ENCODE results near the gene SMG5. TPM values are rescaled to one million over a fixed set of nuclear protein-coding genes. Genes with fewer than 3 reads are reported as not detected.
A peak's percentile ranks its signal among the peaks of the same experiment; 100 is the strongest.

Gene SMG5
- total RNA-seq, 1 donor from 2014 or later = 103 TPM

GRCh38 chr1:156286061-156286460, 3.4 kb upstream of the SMG5 start:
- no peak for TF ChIP-seq CTCF (IDR thresholded peaks at IDR 0.05; ENCODE audit: unreplicated experiment)

GRCh38 chr1:156285437-156285836, 2.8 kb upstream of the SMG5 start:
- TF ChIP-seq CTCF (IDR thresholded peaks at IDR 0.05; ENCODE audit: unreplicated experiment) = no peak
- no peak overlapping the region for H3K27ac Mint-ChIP-seq
- H3K4me3 Mint-ChIP-seq = no peak overlapping the region
- H3K27me3 Mint-ChIP-seq (ENCODE audit: low read depth) = no peaks in the 10 kb centered on the region
- H3K9me3 Mint-ChIP-seq = no peaks in the 10 kb centered on the region
- peaks cover 33% of the 10 kb centered on the region for H3K4me1 Mint-ChIP-seq
- DNase-seq (ENCODE audit: low spot score in 2 of 2, unreplicated experiment in 2 of 2) = no peak
- H3K36me3 Mint-ChIP-seq = peaks cover 3% of the 10 kb centered on the region

More at GRCh38 chr1:156286061-156286460, 3.4 kb upstream of the SMG5 start:
- Mint-ChIP-seq H3K4me1 (peaks cover 29% of the 10 kb centered on the region), H3K27me3 (ENCODE audit: low read depth) (no peaks in the 10 kb centered on the region), H3K4me3 (no peak overlapping the region), H3K9me3 (no peaks in the 10 kb centered on the region), H3K36me3 (peaks cover 3% of the 10 kb centered on the region), H3K27ac (no peak overlapping the region)
- DNase-seq (ENCODE audit: low spot score in 2 of 2, unreplicated experiment in 2 of 2) = no peak

GRCh38 chr1:156284757-156285156, 2.1 kb upstream of the SMG5 start:
- no peaks in the 10 kb centered on the region for H3K9me3 Mint-ChIP-seq

GRCh38 chr1:156284112-156284511, 1.5 kb upstream of the SMG5 start, which contains the start of gene TMEM79:
TSS of gene TMEM79 (plus strand) at chr1:156284325. CDS start at chr1:156285227, 902 bp downstream.
- H3K36me3 Mint-ChIP-seq = peaks cover 3% of the 10 kb centered on the region
- no peak for DNase-seq (ENCODE audit: low spot score in 2 of 2, unreplicated experiment in 2 of 2)
- H3K9me3 Mint-ChIP-seq = no peaks in the 10 kb centered on the region
- peak within 1 kb of the TSS; percentile 95 for H3K27ac Mint-ChIP-seq
- H3K27me3 Mint-ChIP-seq (ENCODE audit: low read depth) = no peaks in the 10 kb centered on the region
- TF ChIP-seq CTCF (IDR thresholded peaks at IDR 0.05; ENCODE audit: unreplicated experiment) = no peak
- peaks cover 33% of the 10 kb centered on the region for H3K4me1 Mint-ChIP-seq
- H3K4me3 Mint-ChIP-seq = peak within 1 kb of the TSS; percentile 86

More at GRCh38 chr1:156284757-156285156, 2.1 kb upstream of the SMG5 start:
- H3K36me3 Mint-ChIP-seq = peaks cover 3% of the 10 kb centered on the region
- H3K27me3 Mint-ChIP-seq (ENCODE audit: low read depth) = no peaks in the 10 kb centered on the region
- H3K4me3 Mint-ChIP-seq = peak overlapping the region; percentile 86
- no peak for TF ChIP-seq CTCF (IDR thresholded peaks at IDR 0.05; ENCODE audit: unreplicated experiment)
- no peak for DNase-seq (ENCODE audit: low spot score in 2 of 2, unreplicated experiment in 2 of 2)
- H3K27ac Mint-ChIP-seq = no peak overlapping the region
- H3K4me1 Mint-ChIP-seq = peaks cover 33% of the 10 kb centered on the region

GRCh38 chr1:156283521-156283920, 896 bp upstream of the SMG5 start:
- H3K9me3 Mint-ChIP-seq = no peaks in the 10 kb centered on the region
- peak overlapping the region; percentile 86 for H3K4me3 Mint-ChIP-seq
- no peak for TF ChIP-seq CTCF (IDR thresholded peaks at IDR 0.05; ENCODE audit: unreplicated experiment)
- peak overlapping the region; percentile 95 for H3K27ac Mint-ChIP-seq
- H3K27me3 Mint-ChIP-seq (ENCODE audit: low read depth) = no peaks in the 10 kb centered on the region
- DNase-seq (ENCODE audit: low spot score in 2 of 2, unreplicated experiment in 2 of 2) = no peak
- peaks cover under 1% of the 10 kb centered on the region for H3K36me3 Mint-ChIP-seq
- H3K4me1 Mint-ChIP-seq = peaks cover 33% of the 10 kb centered on the region
